Measurements from ENCODE around the gene CEP85L. TPM values are rescaled to one million over a fixed set of nuclear protein-coding genes. Genes with fewer than 3 reads are reported as not detected.

The CEP85L gene
- total RNA-seq, 3 donors from 2014 or later = 3.7 to 13.6 (median 4.0) TPM

DNA sequence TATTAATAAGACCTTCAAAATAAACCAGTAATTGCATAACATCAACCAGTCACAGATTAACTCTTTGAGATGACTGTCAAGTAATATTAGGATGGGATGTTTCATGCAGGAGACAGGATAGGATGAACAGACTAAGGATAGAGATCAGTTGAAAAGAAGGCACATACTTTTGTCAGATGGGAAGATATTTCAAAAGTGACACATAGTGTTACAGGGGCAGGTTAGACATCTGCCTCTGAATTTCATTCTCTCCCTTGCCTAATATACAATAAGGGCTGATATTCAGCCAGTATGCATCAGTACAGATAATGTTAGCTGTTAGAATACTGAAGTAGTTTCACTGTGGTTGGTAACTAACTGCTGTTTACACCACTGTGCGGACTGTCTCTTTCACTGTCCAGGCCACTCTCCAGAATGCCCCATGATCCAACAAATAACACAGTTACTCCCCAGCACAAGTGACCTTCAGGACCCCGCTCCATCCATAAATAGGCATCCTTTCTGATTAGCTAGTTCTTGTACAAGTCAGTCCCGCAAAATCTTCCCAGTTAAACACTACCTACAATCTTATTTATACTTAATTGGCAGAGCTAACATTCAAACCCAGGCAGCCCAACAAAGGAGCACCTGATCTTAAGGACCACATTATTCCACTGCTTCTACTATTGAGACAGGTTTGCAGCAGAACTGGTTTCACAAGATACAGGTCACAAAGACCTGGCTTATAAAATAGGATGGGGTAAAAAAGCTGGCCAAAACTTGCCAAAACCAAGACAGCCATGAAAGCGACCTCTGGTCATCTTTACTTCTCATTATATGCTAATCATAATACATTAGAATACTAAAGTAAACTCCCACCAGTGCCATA lies 125.2 kb downstream of the CEP85L start:
- no peaks in the 10 kb centered on the region for H3K4me1 ChIP-seq (ENCODE audit: low read depth)
- TF ChIP-seq, protein P1, sequence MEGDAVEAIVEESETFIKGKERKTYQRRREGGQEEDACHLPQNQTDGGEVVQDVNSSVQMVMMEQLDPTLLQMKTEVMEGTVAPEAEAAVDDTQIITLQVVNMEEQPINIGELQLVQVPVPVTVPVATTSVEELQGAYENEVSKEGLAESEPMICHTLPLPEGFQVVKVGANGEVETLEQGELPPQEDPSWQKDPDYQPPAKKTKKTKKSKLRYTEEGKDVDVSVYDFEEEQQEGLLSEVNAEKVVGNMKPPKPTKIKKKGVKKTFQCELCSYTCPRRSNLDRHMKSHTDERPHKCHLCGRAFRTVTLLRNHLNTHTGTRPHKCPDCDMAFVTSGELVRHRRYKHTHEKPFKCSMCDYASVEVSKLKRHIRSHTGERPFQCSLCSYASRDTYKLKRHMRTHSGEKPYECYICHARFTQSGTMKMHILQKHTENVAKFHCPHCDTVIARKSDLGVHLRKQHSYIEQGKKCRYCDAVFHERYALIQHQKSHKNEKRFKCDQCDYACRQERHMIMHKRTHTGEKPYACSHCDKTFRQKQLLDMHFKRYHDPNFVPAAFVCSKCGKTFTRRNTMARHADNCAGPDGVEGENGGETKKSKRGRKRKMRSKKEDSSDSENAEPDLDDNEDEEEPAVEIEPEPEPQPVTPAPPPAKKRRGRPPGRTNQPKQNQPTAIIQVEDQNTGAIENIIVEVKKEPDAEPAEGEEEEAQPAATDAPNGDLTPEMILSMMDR (IDR thresholded peaks at IDR 0.05) = no peak
- no peak for ATAC-seq
- intact Hi-C loops (cut with DNase I, micrococcal nuclease) = no loop called here
- no peaks in the 10 kb centered on the region for H3K36me3 ChIP-seq (ENCODE audit: low read depth)
- no peak overlapping the region for H3K4me3 ChIP-seq
- no peaks in the 10 kb centered on the region for H3K9me3 ChIP-seq
- DNase-seq = no peak

DNA sequence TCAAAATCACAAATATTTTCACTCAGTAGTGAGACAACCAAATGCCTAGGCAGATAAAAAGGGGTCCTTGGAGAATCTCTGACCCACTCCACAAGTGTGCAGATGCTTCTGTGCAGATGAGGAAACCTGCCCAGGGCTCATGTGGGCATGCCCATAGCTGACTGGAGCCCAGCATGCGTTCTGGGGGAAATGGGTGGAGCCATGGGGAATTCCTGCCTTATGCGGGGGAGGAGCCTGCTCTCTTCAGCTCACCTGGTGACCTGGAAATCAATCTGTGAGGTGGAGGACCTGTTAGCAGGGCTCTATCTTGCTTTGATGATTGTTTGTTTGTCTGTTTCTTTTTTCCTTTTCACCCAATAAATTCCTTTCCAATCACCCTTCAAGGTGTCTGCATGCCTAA lies 126.7 kb downstream of the CEP85L start:
- Histone ChIP-seq H3K4me1 (ENCODE audit: low read depth) (peaks cover 2% of the 10 kb centered on the region), H3K4me3 (no peak overlapping the region), H3K36me3 (ENCODE audit: low read depth) (no peaks in the 10 kb centered on the region), H3K9me3 (no peaks in the 10 kb centered on the region)
- TF ChIP-seq, protein P1 (IDR thresholded peaks at IDR 0.05) = no peak
- DNase-seq = no peak
- intact Hi-C loops (cut with DNase I, micrococcal nuclease) = no loop called here
- no peak for ATAC-seq

DNA sequence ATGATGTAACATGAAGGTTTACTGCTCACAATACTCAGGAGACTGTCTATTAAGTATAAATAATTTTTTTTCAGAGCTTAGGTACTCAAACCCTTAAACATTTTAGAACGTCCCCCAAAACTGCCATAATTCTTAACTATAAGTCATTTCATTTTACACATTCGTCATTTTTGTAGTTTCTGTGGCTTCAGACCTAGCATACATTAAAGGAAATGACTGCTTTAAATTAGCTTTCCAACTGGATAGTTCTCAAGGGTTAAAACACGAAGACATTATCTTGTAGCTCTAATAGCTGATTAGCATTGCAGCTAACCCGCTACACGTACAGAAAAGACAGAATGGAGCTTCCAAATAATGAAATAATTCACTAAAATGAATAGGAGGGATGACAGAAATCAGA lies 128.2 kb downstream of the CEP85L start:
- H3K4me1 ChIP-seq (ENCODE audit: low read depth) = peaks cover 2% of the 10 kb centered on the region
- no peaks in the 10 kb centered on the region for H3K9me3 ChIP-seq
- no peaks in the 10 kb centered on the region for H3K36me3 ChIP-seq (ENCODE audit: low read depth)
- ATAC-seq (no peak), DNase-seq (no peak)
- intact Hi-C loops (cut with DNase I, micrococcal nuclease) = no loop called here
- no peak overlapping the region for H3K4me3 ChIP-seq
- TF ChIP-seq, protein P1 (IDR thresholded peaks at IDR 0.05) = no peak

DNA sequence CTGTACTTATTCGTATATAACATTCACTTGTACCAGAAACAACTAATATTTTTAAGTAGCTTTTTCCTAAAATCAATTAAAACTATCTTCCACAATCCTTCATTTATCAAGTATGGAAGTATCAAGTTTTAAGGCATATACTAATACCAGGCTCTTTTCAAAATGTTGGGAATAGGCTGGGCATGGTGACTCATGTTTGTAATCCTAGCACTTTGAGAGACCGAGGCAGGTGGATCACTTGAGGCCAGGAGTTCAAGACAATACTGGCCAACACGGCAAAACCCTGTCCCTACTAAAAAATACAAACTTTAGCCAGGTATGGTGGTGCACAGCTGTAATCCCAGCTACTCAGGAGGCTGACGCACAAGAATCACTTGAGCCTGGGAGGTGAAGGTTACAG lies 129.0 kb downstream of the CEP85L start:
- no peaks in the 10 kb centered on the region for H3K36me3 ChIP-seq (ENCODE audit: low read depth)
- DNase-seq (no peak), ATAC-seq (no peak)
- no peak overlapping the region for H3K4me3 ChIP-seq
- intact Hi-C loops (cut with DNase I, micrococcal nuclease) = no loop called here
- H3K4me1 ChIP-seq (ENCODE audit: low read depth) = peaks cover 2% of the 10 kb centered on the region
- TF ChIP-seq, protein P1 (IDR thresholded peaks at IDR 0.05) = no peak
- H3K9me3 ChIP-seq = no peaks in the 10 kb centered on the region

DNA sequence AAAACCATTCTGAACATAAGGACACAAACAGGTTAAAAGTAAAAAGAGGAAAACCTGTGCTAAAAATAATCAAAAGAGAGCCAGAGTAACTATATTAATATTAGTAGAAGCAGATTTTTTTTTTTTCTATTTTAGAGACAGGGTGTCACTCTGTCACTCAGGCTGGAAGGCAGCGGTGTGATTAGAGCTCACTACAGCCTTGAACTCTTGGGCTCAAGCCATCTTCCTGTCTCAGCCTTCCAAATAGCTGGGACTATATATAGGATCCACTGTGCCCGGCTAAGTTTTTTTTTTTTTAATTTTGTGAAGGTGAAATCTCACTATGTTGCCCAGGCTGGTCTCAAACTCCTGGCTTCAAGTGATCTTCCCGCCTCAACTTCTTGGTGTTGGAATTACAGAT lies 136.7 kb downstream of the CEP85L start:
- no peak for ATAC-seq
- Histone ChIP-seq H3K4me3 (no peak overlapping the region), H3K9me3 (no peaks in the 10 kb centered on the region), H3K36me3 (ENCODE audit: low read depth) (no peaks in the 10 kb centered on the region), H3K4me1 (ENCODE audit: low read depth) (no peaks in the 10 kb centered on the region)
- DNase-seq = no peak
- intact Hi-C loops (cut with DNase I, micrococcal nuclease) = no loop called here
- TF ChIP-seq, protein P1 (IDR thresholded peaks at IDR 0.05) = no peak

Data from mucosa of descending colon (tissue), 3 donors.